ENCODE measurements around the gene SELENOS.

GRCh38 chr15:101267320-101268104 is 9.8 kb downstream of the SELENOS start:
- no peak for TF ChIP-seq CTCF (IDR thresholded peaks at IDR 0.05; ENCODE audit: insufficient read depth, low read length)
- TF ChIP-seq POLR2AphosphoS5 (IDR thresholded peaks at IDR 0.05; ENCODE audit: low read depth) = no peak
- TF ChIP-seq GABPA (IDR thresholded peaks at IDR 0.05; ENCODE audit: low read depth) = no peak

Data from HL-60 (cell line).